ENCODE data around the gene CYP3A5.

DNA sequence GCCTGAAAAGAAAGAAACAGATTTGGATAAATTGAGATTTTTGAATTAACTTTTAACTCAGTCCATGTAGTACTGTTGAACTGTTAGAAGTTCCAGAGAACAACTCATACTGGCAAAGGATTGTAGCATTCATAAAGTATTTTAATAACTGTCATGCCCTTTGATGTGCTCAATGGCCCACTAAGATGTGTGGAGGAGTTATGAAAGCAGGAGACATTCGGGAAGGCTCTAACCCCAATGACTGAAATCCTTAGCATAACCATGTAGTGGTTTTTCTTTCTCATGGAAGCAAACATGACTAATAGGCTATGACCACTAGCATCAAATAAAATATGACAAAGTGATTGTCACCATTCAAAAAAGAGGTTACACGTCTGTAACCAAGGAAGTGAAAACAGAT is 29.5 kb upstream of the CYP3A5 start:
- TF ChIP-seq, protein P1, sequence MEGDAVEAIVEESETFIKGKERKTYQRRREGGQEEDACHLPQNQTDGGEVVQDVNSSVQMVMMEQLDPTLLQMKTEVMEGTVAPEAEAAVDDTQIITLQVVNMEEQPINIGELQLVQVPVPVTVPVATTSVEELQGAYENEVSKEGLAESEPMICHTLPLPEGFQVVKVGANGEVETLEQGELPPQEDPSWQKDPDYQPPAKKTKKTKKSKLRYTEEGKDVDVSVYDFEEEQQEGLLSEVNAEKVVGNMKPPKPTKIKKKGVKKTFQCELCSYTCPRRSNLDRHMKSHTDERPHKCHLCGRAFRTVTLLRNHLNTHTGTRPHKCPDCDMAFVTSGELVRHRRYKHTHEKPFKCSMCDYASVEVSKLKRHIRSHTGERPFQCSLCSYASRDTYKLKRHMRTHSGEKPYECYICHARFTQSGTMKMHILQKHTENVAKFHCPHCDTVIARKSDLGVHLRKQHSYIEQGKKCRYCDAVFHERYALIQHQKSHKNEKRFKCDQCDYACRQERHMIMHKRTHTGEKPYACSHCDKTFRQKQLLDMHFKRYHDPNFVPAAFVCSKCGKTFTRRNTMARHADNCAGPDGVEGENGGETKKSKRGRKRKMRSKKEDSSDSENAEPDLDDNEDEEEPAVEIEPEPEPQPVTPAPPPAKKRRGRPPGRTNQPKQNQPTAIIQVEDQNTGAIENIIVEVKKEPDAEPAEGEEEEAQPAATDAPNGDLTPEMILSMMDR (CRISPR knock-in tag; IDR thresholded peaks at IDR 0.05): no peak
- TF ChIP-seq, protein P2, sequence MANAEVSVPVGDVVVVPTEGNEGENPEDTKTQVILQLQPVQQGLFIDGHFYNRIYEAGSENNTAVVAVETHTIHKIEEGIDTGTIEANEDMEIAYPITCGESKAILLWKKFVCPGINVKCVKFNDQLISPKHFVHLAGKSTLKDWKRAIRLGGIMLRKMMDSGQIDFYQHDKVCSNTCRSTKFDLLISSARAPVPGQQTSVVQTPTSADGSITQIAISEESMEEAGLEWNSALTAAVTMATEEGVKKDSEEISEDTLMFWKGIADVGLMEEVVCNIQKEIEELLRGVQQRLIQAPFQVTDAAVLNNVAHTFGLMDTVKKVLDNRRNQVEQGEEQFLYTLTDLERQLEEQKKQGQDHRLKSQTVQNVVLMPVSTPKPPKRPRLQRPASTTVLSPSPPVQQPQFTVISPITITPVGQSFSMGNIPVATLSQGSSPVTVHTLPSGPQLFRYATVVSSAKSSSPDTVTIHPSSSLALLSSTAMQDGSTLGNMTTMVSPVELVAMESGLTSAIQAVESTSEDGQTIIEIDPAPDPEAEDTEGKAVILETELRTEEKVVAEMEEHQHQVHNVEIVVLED (CRISPR knock-in tag; IDR thresholded peaks at IDR 0.05; ENCODE audit: borderline replicate concordance): no peak
- no peak for TF ChIP-seq ZBTB3 (CRISPR knock-in tag; IDR thresholded peaks at IDR 0.05; ENCODE audit: borderline replicate concordance, low read depth)
- TF ChIP-seq, protein P3, sequence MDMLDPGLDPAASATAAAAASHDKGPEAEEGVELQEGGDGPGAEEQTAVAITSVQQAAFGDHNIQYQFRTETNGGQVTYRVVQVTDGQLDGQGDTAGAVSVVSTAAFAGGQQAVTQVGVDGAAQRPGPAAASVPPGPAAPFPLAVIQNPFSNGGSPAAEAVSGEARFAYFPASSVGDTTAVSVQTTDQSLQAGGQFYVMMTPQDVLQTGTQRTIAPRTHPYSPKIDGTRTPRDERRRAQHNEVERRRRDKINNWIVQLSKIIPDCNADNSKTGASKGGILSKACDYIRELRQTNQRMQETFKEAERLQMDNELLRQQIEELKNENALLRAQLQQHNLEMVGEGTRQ (IDR thresholded peaks at IDR 0.05; ENCODE audit: low read depth, low read length): no peak
- TF ChIP-seq, protein P3 (CRISPR knock-in tag; IDR thresholded peaks at IDR 0.05; ENCODE audit: borderline replicate concordance): no peak
- TF ChIP-seq EZH2 (conservative IDR thresholded peaks at IDR 0.05; ENCODE audit: low read depth, low read length): no peak
- no peak for TF ChIP-seq NFRKB (IDR thresholded peaks at IDR 0.05)
- TF ChIP-seq CEBPB (IDR thresholded peaks at IDR 0.05; ENCODE audit: borderline replicate concordance, low read depth, low read length): no peak
- TF ChIP-seq, protein P4, sequence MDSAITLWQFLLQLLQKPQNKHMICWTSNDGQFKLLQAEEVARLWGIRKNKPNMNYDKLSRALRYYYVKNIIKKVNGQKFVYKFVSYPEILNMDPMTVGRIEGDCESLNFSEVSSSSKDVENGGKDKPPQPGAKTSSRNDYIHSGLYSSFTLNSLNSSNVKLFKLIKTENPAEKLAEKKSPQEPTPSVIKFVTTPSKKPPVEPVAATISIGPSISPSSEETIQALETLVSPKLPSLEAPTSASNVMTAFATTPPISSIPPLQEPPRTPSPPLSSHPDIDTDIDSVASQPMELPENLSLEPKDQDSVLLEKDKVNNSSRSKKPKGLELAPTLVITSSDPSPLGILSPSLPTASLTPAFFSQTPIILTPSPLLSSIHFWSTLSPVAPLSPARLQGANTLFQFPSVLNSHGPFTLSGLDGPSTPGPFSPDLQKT (CRISPR knock-in tag; IDR thresholded peaks at IDR 0.05; ENCODE audit: borderline replicate concordance): no peak
- no peak for TF ChIP-seq YY1 (IDR thresholded peaks at IDR 0.05; ENCODE audit: insufficient read depth, insufficient replicate concordance, low read depth, low read length)
- no peak for TF ChIP-seq NCOA2 (CRISPR knock-in tag; IDR thresholded peaks at IDR 0.05)

Measured in HepG2 (cell line).